A204.1 (cell line): ENCODE data around the gene POU6F2.

ENCODE experiments used
- FAIRE-seq: peaks from 2 replicates; lab custom pipeline; 2012; peaks lifted over from hg19 to GRCh38; lab: Jason Lieb, UNC

The POU6F2 gene

DNA sequence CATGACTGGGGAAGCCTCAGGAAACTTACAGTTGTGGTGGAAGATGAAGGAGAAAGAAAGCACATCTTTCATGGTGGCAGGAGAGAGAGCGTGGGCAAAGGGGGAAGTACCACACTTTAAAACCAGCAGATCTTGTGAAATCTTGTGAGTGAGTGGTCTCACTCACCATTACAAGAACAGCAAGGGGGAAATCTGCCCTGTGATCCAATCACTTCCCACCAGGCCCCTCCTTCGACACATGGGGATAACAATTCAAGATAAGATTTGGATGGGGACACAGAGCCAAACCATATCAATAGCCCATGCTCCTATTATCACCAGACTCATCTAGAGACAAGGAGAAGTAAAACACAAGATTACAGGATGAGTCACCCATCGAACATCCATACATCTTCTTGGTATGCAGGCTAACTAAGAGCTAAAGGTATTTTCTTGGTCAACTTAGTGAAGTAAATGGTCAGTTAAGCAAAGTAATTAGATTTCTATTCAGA lies 533.2 kb downstream of the POU6F2 start:
- FAIRE-seq = no peak

DNA sequence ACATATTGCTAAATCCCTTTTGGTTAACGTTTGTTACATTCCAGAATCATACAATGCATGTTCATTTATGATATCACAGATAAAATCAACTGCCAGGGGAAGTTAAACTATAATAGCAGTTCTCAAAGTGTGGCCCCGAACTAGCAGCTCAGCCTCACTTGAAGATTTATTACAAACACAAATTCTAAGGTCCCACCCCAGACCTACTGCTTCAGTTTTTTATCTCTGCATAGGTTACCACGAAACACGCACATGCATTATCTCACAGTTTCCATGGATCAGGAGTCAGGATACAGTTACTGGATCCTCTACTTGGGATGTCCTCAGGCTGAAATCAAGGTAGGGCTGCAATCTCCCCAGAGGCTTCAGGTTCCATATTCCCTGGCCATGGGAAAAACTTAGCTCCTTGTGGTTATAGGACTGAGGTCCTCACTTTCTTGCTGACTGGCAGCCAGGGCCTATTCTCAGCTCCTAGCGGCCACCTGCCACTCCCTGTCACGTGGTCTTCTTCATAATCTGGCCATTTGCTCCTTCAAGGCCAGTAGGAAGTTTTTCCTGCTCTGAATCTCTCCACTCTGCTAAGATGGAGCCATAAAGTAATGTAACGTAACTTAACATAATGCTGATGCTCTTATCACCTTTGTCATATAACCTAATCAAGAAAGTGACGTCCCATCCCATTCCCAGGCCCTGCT lies 538.0 kb downstream of the POU6F2 start:
- FAIRE-seq = no peak

DNA sequence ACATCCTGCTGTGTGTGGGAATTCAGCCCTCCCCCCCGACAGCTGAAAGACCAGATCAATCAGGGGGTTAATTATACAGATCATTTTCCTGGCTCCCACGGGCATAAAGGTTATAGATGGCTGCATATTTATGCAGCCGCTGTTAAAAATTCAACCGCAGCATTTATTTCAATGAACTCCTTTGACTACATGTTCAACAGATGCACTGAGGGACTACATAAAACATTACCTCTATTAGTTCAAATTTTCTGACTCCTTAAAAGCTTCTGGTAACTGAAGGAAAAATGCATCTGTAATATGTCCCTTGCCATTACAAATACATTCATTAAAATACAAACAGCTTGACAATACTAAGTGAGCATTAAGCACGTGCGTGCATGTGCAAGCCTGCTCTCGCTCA lies 538.8 kb downstream of the POU6F2 start:
- FAIRE-seq = no peak

DNA sequence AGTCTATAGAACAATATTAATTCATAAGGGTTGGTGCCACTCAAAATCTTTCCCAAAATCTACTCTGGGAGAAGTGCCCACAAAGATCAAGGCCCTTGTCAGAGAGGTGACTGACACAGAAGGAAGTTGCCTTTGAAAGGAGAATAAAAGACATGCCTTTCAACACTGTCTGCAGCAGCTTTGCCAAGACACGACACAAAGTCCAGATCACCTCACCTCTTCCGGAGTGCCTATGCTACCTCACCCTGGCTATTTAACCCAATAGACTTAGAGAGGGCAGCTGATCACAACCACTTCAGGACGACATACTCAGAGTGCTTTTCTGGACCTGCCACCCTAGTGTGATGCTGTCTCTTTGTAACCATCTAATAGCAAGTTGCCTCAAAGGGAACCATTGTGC lies 539.5 kb downstream of the POU6F2 start:
- FAIRE-seq = no peak
